ENCODE results near the gene KDF1.
A peak's percentile ranks its signal among the peaks of the same experiment; 100 is the strongest.

The KDF1 gene, protein sequence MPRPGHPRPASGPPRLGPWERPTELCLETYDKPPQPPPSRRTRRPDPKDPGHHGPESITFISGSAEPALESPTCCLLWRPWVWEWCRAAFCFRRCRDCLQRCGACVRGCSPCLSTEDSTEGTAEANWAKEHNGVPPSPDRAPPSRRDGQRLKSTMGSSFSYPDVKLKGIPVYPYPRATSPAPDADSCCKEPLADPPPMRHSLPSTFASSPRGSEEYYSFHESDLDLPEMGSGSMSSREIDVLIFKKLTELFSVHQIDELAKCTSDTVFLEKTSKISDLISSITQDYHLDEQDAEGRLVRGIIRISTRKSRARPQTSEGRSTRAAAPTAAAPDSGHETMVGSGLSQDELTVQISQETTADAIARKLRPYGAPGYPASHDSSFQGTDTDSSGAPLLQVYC

DNA sequence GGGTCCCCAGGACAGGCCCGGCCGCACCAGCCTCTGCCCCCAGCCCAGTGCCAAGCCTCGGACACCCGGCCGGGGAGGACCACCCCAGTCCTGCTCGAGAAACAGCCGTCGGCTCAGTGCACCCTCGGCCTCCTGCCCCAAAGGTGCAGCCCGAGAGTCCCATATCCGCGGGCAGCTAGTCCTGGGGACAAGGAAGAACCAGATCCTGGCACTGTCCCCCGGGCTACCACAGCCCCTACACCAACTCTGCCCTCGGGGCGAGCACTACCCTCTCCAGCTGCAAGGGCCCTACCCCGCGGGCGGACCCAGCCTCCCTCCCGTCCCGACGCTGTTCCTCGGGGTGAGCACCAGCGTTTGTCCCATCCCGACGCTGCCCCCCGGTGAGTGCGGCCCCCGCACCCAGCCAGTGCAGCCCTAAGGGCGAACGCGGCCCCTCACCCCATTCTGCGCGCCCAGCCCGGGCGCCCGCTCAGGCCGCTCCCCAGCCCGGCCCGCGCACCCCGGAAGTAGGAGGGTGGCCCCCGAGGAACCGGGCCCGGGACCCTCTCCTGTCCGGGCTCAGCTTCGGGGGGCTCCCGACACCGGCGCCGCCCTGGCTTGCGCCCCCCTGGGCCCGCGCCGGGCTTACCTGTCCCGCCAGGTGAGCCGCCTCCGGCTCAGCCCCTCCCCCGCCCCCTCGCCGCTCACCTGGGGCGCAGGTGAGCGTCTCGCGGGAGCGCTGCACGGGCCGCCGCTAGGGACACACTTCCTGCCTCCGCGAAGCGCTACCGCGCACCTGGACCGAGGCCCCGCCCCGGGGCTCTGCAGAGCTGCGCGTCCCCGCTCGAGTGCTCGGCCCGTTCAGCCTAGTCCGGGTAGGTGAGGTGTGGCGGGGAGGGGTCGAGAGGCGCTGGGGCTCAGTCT, at the start of gene KDF1:
TSS of gene KDF1 (minus strand) at position 747 of the 903 bp plus-strand sequence. CDS start 8,088 bp downstream, outside the sequence.
- peak; percentile 59 for DNase-seq

GRCh38 chr1:27009601-27010197, 49.4 kb upstream of the KDF1 start:
- DNase-seq, result no peak

DNA sequence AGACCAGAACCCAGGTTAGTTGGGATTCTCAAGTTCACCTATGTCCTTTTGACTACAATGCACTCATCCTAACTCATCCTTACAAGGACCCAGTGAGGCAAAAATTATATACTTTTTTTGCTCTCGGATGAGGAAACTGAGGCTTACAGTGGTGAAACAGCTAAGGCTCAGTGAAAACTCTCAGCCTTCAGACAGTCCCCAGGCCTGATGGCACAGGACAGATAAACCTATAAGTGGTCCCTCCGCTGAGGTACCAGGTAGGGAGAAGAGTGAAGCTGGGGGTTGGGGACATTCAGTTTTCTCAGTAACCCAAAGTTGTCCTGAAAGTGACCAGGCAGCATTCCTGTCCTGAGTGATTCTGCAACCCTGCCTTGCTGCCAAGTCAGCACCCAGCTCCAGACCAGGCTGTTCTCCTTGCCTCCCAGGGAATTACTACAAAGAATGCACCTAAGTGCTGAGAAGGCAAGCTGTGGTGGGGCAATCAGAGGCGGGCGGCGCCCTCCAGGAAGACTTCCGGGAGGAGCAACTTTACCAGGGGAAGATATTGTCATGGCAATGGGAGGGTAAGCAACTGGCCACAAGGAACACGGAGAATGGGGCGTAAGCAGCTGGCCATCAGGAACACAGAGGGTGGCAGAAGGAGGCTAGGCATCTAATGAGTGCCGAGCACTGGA, 47.8 kb upstream of the KDF1 start:
- DNase-seq, result no peak

- DNase-seq, result no peak
Measured at GRCh38 chr1:27006683-27007082, 46.4 kb upstream of the KDF1 start.

DNA sequence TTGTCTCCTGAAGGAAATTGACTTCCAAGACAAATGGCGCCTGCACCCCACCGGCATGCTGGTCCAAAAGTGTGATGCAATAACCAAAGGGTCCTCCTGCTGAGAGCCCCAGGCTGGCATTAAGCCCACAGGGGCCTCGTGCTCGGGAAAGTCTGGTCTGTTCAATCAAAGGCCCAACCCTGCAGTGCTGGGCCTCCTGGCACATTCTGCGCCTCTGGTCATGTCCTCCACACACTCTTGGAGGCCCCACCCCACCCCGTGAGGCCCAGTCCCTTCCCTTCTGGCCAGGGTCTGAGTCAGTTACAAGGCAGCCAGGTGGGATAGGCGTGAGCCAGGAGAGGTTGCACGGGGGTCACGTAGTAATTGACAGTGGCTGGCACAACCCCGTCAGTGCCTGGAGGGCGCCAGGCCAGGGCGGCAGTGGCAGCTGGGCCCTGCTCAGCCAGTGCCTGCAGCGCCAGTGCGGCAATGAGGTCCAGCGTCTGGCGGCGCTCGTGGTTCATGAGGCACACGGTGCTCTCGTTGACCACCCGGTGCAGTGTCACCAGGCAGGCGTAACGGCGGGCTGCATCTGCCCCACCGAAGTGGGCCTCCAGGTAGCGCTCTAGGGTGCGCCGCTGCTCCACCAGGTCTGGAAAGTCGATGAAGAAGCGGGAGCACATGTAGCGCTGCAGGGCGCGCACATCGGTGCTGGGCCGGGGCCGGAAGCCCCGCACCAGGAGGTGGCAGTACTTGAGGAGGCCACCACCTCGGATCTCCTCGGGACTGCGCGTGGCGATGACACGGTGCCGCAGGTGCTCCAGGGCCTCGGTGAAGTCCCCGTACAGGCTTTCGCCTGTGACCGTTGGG, 45.6 kb upstream of the KDF1 start:
- no peak for DNase-seq

DNA sequence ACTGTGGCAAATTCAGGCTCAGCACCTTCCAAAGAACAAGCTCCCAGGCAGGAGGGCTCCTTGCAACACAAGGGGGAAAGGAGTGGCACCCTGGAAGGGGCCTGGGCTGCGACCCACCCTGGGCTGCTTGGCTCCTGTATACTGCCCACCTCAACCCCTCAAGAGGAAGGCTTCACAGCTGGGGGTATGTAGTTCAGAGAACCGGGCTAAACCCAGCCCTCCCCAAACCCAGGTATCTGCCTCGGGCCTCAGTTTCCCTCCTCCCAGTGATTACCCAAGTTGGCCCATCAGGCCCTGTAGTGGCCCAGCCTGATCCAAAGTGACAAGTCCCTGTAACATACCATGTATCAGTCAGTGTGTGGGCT, 44.9 kb upstream of the KDF1 start:
- no peak for DNase-seq

DNA sequence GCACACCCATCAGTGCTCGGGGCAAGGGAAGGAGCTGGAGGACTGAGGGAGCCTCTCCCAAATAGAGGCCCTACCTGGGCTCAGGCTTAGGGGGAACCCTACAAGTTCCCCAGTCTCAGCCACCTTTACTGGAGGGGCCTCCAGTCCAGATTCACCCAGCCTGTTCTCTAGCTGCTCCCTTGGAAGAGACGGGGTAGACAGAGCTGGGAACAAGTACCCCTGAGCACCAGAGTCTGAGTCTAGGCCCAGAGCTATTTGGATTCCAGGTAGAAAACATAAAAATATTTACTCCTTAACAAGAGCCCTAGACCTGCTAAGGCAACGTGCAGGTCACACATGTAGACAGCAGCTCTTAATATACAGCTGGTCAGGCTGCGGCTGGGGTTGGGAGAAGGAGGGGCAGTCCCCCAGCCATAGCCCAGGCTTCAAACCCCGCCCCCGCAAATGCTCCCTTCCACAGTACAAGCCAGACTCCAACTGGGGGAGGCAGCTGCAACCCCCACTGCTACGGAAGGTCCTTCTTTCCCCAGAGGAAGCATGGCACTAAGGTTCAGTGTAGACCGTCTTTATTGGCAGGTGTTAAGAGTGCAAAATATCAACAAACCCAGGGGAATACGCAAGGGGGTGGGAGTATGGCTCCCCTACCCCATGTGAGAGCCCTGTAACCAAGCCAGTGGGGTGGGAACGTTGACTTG, 44.4 kb upstream of the KDF1 start:
- no peak for DNase-seq

DNA sequence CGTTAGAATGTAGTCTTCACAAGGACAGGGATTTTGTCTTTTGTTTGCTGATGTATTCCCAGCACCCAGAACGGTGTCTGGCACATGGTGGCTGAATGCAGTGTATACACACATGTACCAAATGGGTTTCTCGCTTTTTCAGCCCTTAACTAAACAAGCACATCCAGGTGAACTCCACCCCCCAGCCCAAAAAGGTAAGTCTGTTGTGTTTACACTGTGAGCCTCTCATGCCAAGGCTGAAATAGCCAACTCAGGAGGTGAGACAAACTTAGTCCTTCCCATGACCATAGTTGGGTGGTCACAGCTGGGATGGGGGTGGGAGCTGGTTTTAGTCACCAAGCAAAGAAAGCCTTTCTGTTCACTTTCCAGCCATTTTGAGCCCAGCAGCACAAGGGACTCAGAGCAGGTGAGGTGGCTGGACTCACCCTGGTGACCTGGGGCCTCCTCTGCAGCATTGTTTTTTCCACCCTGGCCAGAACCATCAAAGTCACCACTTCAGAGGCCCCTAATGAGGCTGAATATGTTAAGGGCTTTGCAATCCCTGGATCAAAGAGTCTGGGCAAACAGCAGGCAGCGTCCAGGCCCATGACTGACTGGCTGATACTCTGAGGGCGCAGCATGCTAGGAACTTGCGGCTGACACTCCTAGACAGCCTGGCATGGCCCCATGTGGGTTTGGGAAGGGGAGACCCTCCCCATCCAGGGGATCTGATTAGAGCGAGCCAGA, 43.6 kb upstream of the KDF1 start:
- no peak for DNase-seq

DNA sequence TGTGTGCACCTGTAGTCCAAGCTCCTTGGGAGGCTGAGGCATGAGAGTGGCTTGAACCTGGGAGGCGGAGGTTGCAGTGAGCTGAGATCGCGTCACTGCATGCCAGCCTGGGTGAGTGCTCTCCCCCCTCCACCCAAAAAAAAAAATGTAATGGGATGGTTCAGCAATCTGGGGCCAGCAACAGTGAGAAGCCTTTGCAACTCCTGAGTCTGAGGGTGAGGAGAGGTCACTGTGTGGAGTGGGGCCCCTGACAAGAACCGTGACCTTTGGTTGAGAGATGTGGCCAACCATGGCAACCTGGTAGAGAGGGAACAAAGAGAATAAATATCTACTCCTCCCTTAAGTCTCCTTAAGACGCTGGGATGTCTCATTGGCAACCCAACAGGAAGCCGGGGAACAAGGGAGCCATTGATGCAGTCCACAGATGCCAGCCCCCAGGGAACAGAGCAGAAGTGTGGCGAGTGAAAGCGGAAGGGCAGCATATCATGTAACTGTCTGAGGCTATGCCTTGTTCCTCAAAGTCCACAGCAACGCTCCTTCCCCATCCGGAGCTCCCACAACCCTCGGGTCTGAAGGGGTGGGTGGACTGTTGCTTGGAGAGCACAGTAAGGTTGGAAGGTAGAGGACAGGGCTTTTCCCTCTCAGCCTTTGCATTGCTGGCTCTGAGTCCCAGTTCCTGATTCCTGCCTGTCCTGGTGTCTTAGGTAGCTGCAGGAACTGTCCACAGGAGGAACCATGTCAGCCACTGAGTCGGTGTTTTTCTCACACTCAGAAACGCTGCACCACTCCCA, 41.5 kb upstream of the KDF1 start:
- no peak for DNase-seq

DNA sequence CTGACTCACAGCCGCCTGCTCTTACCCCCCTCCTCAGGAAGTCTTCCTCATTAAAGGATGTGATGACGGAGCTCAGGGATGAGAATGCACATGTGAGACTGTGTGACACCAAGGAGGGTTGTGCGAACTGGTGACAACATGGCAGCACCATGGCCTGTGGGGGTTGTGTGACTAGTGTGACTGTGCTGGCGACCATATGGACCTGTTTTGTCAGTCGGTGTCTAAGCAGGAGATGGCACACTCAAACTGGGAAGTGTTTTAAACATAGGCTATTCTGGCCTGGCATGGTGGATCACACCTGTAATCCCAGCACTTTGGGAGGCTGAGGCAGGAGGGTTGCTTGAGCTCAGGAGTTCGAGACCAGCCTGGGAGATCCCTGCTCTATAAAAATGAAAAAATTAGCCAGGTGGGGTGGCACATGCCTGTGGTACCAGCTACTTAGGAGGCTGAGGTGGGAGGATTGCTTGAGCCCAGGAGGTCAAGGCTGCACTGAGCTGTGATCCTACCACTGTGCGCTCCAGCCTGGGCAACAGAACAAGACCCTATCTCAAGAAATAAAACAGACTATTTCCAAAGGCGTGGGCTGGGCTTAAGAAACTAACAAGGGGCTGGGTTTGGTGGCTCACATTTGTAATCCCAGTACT, 40.7 kb upstream of the KDF1 start:
- no peak for DNase-seq

- no peak for DNase-seq
Measured at GRCh38 chr1:27000090-27000816, 40.0 kb upstream of the KDF1 start.

DNA sequence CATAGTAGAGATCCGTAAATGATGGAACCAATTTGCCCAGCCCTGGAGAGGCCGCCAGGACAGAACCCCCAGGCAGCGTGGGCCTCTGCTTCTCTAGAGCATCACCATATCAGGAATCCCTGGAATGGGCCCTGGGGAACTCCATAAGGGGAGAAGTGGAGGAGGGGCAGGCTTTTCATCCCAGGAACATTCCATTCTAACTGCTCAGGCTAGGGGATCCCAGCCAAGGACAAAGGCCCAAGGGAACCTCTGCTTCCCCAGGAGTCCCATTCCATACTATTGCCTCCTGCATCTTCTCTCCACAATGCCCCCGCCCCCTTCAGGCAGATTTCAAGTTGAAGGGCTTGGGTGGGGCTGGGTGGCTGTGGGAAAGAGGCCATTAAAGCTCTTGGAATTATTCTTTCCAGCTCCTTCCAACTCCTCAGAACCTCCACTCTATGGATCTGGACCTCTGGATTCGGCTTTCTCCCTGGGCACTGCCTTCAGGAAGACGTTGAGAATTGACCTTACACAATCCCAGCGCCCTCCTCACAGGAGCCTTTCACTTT, 39.2 kb upstream of the KDF1 start:
- DNase-seq, result no peak

DNA sequence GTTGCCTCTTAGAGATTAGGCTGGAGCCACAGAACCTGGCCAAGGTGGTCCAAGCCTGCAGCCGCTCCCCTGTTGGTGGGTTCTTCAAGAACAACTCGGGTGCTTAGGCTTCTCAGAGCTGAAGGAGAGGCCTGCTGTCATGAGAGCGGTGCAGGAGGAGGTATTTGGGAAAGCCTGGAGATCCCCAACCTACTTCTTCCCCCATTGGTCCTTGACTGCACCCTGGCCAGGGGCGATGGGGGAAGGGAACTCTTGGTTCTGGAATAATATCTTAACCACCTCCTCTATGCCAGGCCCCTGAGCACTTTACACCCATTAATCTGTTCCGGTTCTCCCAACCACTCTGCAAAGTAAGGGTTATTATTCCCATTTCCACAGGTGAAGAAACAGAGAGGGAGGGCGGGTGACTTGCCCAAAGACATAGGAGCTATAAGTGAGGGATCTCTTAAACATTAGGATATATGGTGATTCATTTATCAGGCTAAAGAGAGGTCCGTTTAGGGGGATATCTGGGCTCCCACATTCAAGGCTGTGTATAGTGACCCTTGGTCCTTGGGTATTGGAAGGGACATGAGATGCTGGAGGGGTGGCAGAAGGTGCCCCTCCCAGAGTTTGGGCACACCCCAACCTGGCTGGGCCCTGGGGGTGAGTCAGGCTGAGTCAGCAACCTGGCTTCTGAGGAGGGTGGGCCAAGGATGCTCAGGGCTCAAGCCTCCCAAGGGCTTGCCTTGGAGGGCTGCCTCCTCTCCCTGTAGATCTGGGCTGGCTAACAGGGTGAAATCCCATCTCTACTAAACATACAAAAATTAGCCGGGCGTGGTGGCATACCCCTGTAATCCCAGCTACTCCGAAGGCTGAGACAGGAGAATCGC, 38.4 kb upstream of the KDF1 start:
- no peak for DNase-seq

DNA sequence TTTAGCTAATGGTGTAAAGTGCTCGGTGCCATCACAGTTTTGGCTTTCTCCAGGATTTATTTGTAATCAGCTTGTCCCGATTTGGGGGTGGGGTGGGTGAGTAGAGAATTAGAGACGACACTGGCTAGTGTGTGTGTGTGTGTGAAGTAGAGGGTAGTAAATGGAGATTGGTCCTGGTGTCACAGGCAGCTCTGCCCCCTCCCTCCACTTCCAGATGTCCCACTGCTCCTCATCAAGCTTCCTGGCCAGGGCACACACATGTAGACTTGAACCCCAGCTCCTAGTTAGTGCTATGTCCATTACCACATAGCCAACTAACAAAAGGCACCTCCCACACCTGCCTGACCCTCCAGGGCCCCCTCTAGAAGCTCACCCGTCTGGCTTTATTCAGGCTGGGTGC, 36.4 kb upstream of the KDF1 start:
- no peak for DNase-seq

- DNase-seq, result no peak
Measured at GRCh38 chr1:26996024-26996423, 35.8 kb upstream of the KDF1 start.

GRCh38 chr1:26994787-26995517, 34.7 kb upstream of the KDF1 start:
- DNase-seq, result no peak

Measured in activated CD8-positive, alpha-beta memory T cell treated with anti-CD3 and anti-CD28 coated beads, Interleukin-2, amount 50 U/mL, for 48 hours (primary cell).